Nephron progenitor cell (in vitro differentiated cells): ENCODE results near the gene SIK3.
A peak's percentile ranks its signal among the peaks of the same experiment; 100 is the strongest.

Experiments used
- DNase-seq: peaks from one replicate; pipeline ENCODE4 v3.0.0; 2021
- H3K27ac Mint-ChIP-seq: 2 replicates; pipeline ENCODE4 v1.8.0; 2021; ENCODE audit warnings: mild to moderate bottlenecking, moderate library complexity, mixed read lengths
- H3K27me3 Mint-ChIP-seq: 2 replicates; pipeline ENCODE4 v1.8.0; 2021; ENCODE audit warnings: mild to moderate bottlenecking, low read depth, mixed read lengths; ENCODE audit not compliant: poor library complexity
- H3K36me3 Mint-ChIP-seq: 2 replicates; pipeline ENCODE4 v1.8.0; 2021; ENCODE audit warnings: low read depth, mixed read lengths
- H3K4me1 Mint-ChIP-seq: 2 replicates; pipeline ENCODE4 v1.8.0; 2021; ENCODE audit warnings: mixed read lengths
- H3K4me3 Mint-ChIP-seq: 2 replicates; pipeline ENCODE4 v1.8.0; 2021; ENCODE audit warnings: mild to moderate bottlenecking, moderate library complexity, mixed read lengths
- H3K9me3 Mint-ChIP-seq: 2 replicates; pipeline ENCODE4 v1.8.0; 2021; ENCODE audit warnings: mild to moderate bottlenecking, moderate library complexity, mixed read lengths
- TF ChIP-seq, protein P1 (sequence below): fragments of 200-600 bp; sonication (generic); IDR thresholded peaks from 2 replicates; pipeline ENCODE4 v1.5.0; 2021; ENCODE audit warnings: antibody characterized with exemption

The SIK3 gene

DNA sequence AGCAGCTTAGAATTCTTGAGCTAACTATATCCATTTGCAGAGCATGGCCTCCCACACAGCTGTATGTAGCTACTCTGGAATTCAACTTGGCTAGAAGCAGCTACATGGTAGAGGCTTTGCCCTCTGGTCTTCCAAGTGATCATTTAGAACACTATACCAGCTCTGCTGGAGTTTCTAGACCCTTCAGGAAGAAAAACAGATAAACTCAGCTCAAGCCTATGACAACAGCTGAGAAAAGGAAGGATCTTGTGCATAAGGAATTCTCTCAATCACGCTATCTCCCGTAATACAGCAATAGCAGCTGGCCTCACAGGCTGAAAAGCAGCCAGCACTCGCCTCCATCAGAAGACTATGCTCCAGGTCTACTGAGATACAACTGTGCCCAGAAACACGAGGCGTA is 210.2 kb downstream of the SIK3 start:
- Mint-ChIP-seq H3K4me1 (no peaks in the 10 kb centered on the region), H3K36me3 (peaks cover 16% of the 10 kb centered on the region), H3K9me3 (no peaks in the 10 kb centered on the region), H3K4me3 (no peak overlapping the region), H3K27ac (no peak overlapping the region), H3K27me3 (no peaks in the 10 kb centered on the region)
- no peak for DNase-seq
- TF ChIP-seq, protein P1, sequence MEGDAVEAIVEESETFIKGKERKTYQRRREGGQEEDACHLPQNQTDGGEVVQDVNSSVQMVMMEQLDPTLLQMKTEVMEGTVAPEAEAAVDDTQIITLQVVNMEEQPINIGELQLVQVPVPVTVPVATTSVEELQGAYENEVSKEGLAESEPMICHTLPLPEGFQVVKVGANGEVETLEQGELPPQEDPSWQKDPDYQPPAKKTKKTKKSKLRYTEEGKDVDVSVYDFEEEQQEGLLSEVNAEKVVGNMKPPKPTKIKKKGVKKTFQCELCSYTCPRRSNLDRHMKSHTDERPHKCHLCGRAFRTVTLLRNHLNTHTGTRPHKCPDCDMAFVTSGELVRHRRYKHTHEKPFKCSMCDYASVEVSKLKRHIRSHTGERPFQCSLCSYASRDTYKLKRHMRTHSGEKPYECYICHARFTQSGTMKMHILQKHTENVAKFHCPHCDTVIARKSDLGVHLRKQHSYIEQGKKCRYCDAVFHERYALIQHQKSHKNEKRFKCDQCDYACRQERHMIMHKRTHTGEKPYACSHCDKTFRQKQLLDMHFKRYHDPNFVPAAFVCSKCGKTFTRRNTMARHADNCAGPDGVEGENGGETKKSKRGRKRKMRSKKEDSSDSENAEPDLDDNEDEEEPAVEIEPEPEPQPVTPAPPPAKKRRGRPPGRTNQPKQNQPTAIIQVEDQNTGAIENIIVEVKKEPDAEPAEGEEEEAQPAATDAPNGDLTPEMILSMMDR = no peak

DNA sequence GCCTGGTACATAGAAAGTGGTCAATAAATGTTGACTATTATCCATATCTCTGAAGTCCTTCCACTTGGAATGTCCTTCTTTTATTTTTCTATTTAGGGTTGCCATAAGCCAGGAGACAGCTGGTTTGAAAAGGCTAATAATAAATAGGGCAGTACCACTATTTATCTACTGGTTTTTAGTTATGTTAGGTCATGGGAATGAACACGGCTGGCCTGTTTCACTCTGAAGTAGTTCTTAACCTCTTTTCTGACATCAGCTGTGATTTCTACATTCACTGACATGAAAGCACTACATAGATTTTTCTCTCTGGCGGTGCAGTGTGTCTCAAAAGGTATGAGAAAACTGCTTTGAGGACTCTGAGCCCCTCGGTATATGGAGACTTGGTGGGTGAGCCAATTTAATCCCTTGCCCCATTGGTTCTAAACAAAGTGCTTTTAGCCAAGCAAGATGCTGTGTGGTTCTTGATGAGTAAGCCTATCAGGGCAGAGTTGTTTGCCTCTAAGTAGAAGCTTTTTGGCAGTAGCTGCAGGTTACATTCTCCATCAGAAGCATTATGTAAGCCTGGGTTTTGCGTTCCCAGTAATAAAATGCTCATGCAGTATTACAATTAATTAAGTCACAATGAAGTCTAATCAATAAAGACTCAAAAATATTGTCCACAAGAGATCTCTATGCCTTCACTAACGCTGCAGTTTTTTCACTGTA is 212.1 kb downstream of the SIK3 start:
- Mint-ChIP-seq H3K27ac (no peak overlapping the region), H3K27me3 (no peaks in the 10 kb centered on the region), H3K4me1 (peaks cover 11% of the 10 kb centered on the region), H3K9me3 (no peaks in the 10 kb centered on the region), H3K36me3 (peaks cover 5% of the 10 kb centered on the region), H3K4me3 (no peak overlapping the region)
- DNase-seq = no peak
- TF ChIP-seq, protein P1 = no peak

DNA sequence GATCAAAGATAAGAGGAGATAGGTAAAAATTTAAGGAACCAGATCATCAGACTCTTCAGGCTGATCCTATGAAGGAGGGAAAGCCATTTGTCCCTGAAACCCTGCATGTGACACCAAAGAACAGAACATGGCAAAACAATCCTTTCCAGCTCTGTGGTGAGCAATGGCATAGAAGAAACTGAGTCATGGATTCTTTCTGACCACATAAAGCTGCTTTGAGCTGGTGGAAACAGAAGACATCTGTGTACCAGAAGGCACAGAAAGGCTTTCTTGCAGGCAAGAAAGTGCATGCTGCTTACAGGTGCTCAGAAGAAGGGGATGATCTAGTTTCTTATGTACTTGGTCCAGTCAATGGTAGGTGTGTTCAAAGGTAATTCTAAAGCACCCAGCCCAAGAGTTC is 215.8 kb downstream of the SIK3 start:
- H3K27ac Mint-ChIP-seq = no peak overlapping the region

DNA sequence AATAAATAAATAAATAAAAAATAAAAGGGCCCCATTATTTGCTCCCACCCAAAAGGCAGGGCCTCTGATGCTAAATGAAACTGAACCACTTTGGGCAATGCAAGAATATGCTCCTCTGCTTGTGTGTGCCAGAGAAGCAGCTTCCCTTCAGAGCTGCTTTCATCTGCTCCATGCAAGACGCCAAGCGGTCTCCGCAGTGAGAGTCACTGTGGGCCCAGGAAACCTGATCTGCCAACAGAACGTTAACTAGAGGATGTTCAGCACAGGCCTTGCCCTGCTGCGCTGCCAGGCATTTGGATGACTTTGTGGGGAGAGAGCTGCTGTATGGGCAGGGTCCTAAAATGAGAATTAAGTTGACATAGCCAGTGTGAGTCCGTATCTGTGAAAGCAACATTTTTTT is 217.1 kb downstream of the SIK3 start:
- peak; percentile 50 for DNase-seq
- TF ChIP-seq, protein P1 = no peak
- H3K9me3 Mint-ChIP-seq = no peaks in the 10 kb centered on the region
- H3K4me1 Mint-ChIP-seq = peaks cover 24% of the 10 kb centered on the region
- H3K27me3 Mint-ChIP-seq = peaks cover 5% of the 10 kb centered on the region
- peak overlapping the region; percentile 58 for H3K27ac Mint-ChIP-seq
- no peak overlapping the region for H3K4me3 Mint-ChIP-seq
- peaks cover 5% of the 10 kb centered on the region for H3K36me3 Mint-ChIP-seq

More for the DNA sequence above, 215.8 kb downstream of the SIK3 start:
- H3K36me3 Mint-ChIP-seq = peaks cover 5% of the 10 kb centered on the region
- H3K4me3 Mint-ChIP-seq = no peak overlapping the region
- no peaks in the 10 kb centered on the region for H3K9me3 Mint-ChIP-seq
- TF ChIP-seq, protein P1 = no peak
- H3K27me3 Mint-ChIP-seq = peaks cover 5% of the 10 kb centered on the region
- H3K4me1 Mint-ChIP-seq = peaks cover 24% of the 10 kb centered on the region
- DNase-seq = no peak

DNA sequence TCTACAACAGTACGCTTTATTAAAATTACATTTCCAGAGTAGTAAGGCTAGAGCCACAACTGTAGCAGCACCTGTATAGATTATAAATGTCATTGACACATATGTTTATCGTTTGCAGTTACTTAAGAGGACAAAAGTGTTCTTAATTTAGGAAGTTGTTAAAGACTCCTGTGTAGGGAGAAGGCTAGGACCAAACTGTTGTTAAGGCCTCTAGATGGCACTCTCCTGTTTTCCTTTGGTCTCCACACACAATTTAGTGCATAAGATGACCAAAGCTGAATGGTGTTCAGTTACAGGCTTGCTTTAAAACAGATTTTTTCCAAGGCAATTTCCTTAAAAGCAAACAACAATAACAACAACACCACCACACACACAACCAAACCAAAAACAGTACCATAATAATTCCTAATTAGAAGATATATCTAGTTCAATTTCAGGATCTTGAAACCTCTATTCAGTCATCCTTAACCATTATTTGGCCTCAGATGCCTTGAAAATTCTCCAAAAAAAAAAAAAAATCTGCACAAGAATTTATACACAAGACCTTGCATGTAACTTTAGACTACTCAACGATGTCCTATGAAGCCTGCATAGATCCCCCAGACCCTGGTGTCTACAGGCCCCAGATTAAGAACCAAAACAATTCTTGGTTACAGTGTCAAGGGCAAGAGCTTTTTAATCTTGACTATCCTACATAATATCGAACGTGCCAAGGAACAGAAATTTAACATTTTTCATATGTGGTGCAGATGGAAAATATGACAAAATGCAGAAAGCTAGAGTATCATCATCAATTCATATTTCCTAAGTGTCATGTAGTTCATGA is 218.2 kb downstream of the SIK3 start:
- Mint-ChIP-seq H3K27ac (peak overlapping the region; percentile 52), H3K4me1 (peaks cover 24% of the 10 kb centered on the region), H3K4me3 (no peak overlapping the region), H3K27me3 (peaks cover 5% of the 10 kb centered on the region), H3K36me3 (peaks cover 14% of the 10 kb centered on the region), H3K9me3 (no peaks in the 10 kb centered on the region)
- TF ChIP-seq, protein P1 = peak; percentile 62
- peak; percentile 10 for DNase-seq
